GM18858 (cell line): ENCODE results near the gene HPS5.
"Not testable (repeated sequence)": the region's sequence is repeated elsewhere in the genome, so short reads cannot be mapped to it uniquely, and the experiment has no call there.

Source experiments
- ATAC-seq: cut with Tn5 transposase; IDR thresholded peaks from one replicate; pipeline ENCODE4 v1.9.1; 2021; ENCODE audit not compliant: unreplicated experiment

HPS5 gene

GRCh38 chr11:18321969-18322711, at the start of gene HPS5, which contains the start of gene GTF2H1:
Gene HPS5, minus strand, starts transcription at chr11:18322140. Its CDS starts 4,282 bp downstream, at chr11:18317858.
Gene GTF2H1, plus strand, starts transcription at chr11:18322567. Its CDS starts 10,508 bp downstream, at chr11:18333075.
- ATAC-seq = peak; percentile 76

- ATAC-seq = no peak
Measured at GRCh38 chr11:18371279-18371678, 49.3 kb upstream of the HPS5 start.

- ATAC-seq = no peak
Measured at GRCh38 chr11:18369398-18369797, 47.5 kb upstream of the HPS5 start.

- ATAC-seq = no peak
Measured at GRCh38 chr11:18368221-18368620, 46.3 kb upstream of the HPS5 start.

GRCh38 chr11:18367431-18367830, 45.5 kb upstream of the HPS5 start:
- ATAC-seq = no peak

GRCh38 chr11:18366286-18366685, 44.3 kb upstream of the HPS5 start:
- no peak for ATAC-seq

- ATAC-seq = no peak
Measured at GRCh38 chr11:18365741-18366140, 43.8 kb upstream of the HPS5 start.

- no peak for ATAC-seq
Measured at GRCh38 chr11:18364495-18365073, 42.6 kb upstream of the HPS5 start.

GRCh38 chr11:18361154-18361553, 39.2 kb upstream of the HPS5 start:
- no peak for ATAC-seq

- no peak for ATAC-seq
Measured at GRCh38 chr11:18358646-18359045, 36.7 kb upstream of the HPS5 start.

- no peak for ATAC-seq
Measured at GRCh38 chr11:18352581-18352980, 30.6 kb upstream of the HPS5 start.

GRCh38 chr11:18347471-18348125, 25.7 kb upstream of the HPS5 start:
- ATAC-seq = no peak

GRCh38 chr11:18332891-18333290, 11.0 kb upstream of the HPS5 start:
- no peak for ATAC-seq

- ATAC-seq = no peak
Measured at GRCh38 chr11:18332302-18332701, 10.4 kb upstream of the HPS5 start.

- no peak for ATAC-seq
Measured at GRCh38 chr11:18330921-18331320, 9.0 kb upstream of the HPS5 start.

GRCh38 chr11:18329196-18329870, 7.4 kb upstream of the HPS5 start:
- ATAC-seq = peak; percentile 70

GRCh38 chr11:18324381-18324780, 2.4 kb upstream of the HPS5 start:
- no peak for ATAC-seq

- ATAC-seq = not testable (repeated sequence)
Measured at GRCh38 chr11:18323881-18324280, 1.9 kb upstream of the HPS5 start.

GRCh38 chr11:18322818-18323570, 1.1 kb upstream of the HPS5 start:
- no peak for ATAC-seq

GRCh38 chr11:18321578-18321968, 367 bp downstream of the HPS5 start:
- ATAC-seq = peak; percentile 1

- no peak for ATAC-seq
Measured at GRCh38 chr11:18320617-18321016, 1.3 kb downstream of the HPS5 start.
